Measurements from ENCODE around the gene TNRC6C.
"Not testable (repeated sequence)": the region's sequence is repeated elsewhere in the genome, so short reads cannot be mapped to it uniquely, and the experiment has no call there.

The TNRC6C gene

GRCh38 chr17:77929871-77930436 lies 28.5 kb upstream of the TNRC6C start:
- DNase-seq (ENCODE audit: low read depth in 3 of 3) = no peak

- DNase-seq (ENCODE audit: low read depth in 3 of 3) = no peak
Observed at GRCh38 chr17:77930780-77931768, 27.4 kb upstream of the TNRC6C start.

GRCh38 chr17:77933777-77934398 lies 24.6 kb upstream of the TNRC6C start:
- no peak for DNase-seq (ENCODE audit: low read depth in 3 of 3)

- no peak for DNase-seq (ENCODE audit: low read depth in 3 of 3)
Observed at GRCh38 chr17:77935121-77935571, 23.4 kb upstream of the TNRC6C start.

- not testable (repeated sequence) for DNase-seq (ENCODE audit: low read depth in 3 of 3)
Observed at GRCh38 chr17:77935744-77936143, 22.8 kb upstream of the TNRC6C start.

GRCh38 chr17:77936881-77937280 lies 21.6 kb upstream of the TNRC6C start:
- DNase-seq (ENCODE audit: low read depth in 3 of 3) = no peak

- DNase-seq (ENCODE audit: low read depth in 3 of 3) = no peak
Observed at GRCh38 chr17:77941004-77941403, 17.5 kb upstream of the TNRC6C start.

GRCh38 chr17:77942112-77942988 lies 16.2 kb upstream of the TNRC6C start:
- DNase-seq (ENCODE audit: low read depth in 3 of 3) = no peak

- no peak for DNase-seq (ENCODE audit: low read depth in 3 of 3)
Observed at GRCh38 chr17:77943971-77944370, 14.5 kb upstream of the TNRC6C start.

GRCh38 chr17:77944390-77945222 lies 13.9 kb upstream of the TNRC6C start:
- DNase-seq (ENCODE audit: low read depth in 3 of 3) = no peak

GRCh38 chr17:77946900-77947645 lies 11.4 kb upstream of the TNRC6C start:
- DNase-seq (ENCODE audit: low read depth in 3 of 3) = no peak

- no peak for DNase-seq (ENCODE audit: low read depth in 3 of 3)
Observed at GRCh38 chr17:77948690-77949114, 9.8 kb upstream of the TNRC6C start.

GRCh38 chr17:77951123-77951522 lies 7.4 kb upstream of the TNRC6C start:
- no peak for DNase-seq (ENCODE audit: low read depth in 3 of 3)

- DNase-seq (ENCODE audit: low read depth in 3 of 3) = no peak
Observed at GRCh38 chr17:77952368-77952767, 6.1 kb upstream of the TNRC6C start.

GRCh38 chr17:77957235-77957856 lies 1.2 kb upstream of the TNRC6C start:
- DNase-seq (ENCODE audit: low read depth in 3 of 3) = no peak

- DNase-seq (ENCODE audit: low read depth in 3 of 3) = peak in 2 of 3 donors; percentile 3 to 12
Observed at GRCh38 chr17:77958716-77959125, 218 bp downstream of the TNRC6C start.

- DNase-seq (ENCODE audit: low read depth in 3 of 3) = peak in 2 of 3 donors; percentile 6 to 22
Observed at GRCh38 chr17:77959126-77959925, 823 bp downstream of the TNRC6C start.

GRCh38 chr17:77959926-77960521 lies 1.5 kb downstream of the TNRC6C start:
- peak in 1 of 3 donors; percentile 12 for DNase-seq (ENCODE audit: low read depth in 3 of 3)
